ENCODE data around the gene SSMEM1.
"Not testable (repeated sequence)": the region's sequence is repeated elsewhere in the genome, so short reads cannot be mapped to it uniquely, and the experiment has no call there.

The SSMEM1 gene

DNA sequence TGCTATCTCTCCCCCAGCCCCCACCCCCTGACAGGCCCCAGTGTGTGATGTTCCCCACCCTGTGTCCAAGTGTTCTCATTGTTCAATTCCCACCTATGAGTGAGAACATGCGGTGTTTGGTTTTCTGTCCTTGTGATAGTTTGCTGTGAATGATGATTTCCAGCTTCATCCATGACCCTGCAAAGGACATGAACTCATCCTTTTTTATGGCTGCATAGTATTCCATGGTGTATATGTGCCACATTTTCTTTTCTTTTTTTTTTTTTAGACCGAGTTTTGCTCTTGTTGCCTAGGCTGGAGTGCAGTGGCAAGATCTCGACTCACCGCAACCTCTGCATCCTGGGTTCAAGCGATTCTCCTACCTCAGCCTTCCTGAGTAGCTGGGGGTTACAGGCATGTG, 41.2 kb downstream of the SSMEM1 start:
- not testable (repeated sequence) for H3K4me1 ChIP-seq (ENCODE audit: control insufficient read depth, insufficient read depth, low read length); H3K36me3 ChIP-seq (ENCODE audit: control insufficient read depth in 2 of 2, insufficient read depth in 2 of 2, low read length in 2 of 2); H3K4me3 ChIP-seq (ENCODE audit: low read length in 2 of 2); H3K9me3 ChIP-seq (ENCODE audit: control insufficient read depth in 2 of 2, low read length in 2 of 2); H3K27ac ChIP-seq (ENCODE audit: low read length); H3K27me3 ChIP-seq (ENCODE audit: control insufficient read depth in 1 of 2, insufficient read depth in 2 of 2, low read length in 2 of 2); H3K9ac ChIP-seq (ENCODE audit: low read length in 2 of 2)

DNA sequence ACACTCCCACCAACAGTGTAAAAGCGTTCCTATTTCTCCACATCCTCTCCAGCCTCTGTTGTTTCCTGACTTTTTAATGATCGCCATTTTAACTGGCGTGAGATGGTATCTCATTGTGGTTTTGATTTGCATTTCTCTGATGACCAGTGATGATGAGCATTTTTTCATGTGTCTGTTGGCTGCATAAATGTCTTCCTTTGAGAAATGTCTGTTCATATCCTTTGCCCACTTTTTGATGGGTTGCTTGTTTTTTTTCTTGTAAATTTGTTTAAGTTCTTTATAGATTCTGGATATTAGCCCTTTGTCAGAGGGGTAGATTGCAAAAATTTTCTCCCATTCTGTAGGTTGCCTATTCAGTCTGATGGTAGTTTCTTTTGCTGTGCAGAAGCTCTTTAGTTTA, 42.0 kb downstream of the SSMEM1 start:
- not testable (repeated sequence) for H3K9ac ChIP-seq (ENCODE audit: low read length in 2 of 2); H3K9me3 ChIP-seq (ENCODE audit: control insufficient read depth in 2 of 2, low read length in 2 of 2); H3K27me3 ChIP-seq (ENCODE audit: control insufficient read depth in 1 of 2, insufficient read depth in 2 of 2, low read length in 2 of 2); H3K4me3 ChIP-seq (ENCODE audit: low read length in 2 of 2); H3K4me1 ChIP-seq (ENCODE audit: control insufficient read depth, insufficient read depth, low read length); H3K27ac ChIP-seq (ENCODE audit: low read length); H3K36me3 ChIP-seq (ENCODE audit: control insufficient read depth in 2 of 2, insufficient read depth in 2 of 2, low read length in 2 of 2)

DNA sequence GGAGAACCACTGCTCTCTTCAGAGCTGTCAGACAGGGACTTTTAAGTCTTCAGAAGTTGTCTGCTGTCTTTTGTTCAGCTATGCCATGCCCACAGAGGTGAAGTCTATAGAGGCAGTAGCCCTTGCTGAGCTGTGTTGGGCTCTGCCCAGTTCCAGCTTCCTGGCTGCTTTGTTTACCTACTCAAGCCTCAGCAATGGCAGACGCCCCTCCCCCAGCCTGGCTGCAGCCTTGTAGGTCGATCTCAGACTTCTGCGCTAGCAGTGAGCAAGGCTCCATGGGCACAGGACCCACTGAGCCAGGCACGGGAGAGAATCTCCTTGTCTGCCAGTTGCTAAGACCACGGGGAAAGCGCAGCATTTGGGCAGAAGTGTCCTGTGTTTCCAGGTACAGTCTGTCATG, 46.9 kb downstream of the SSMEM1 start:
- H3K9me3 ChIP-seq (ENCODE audit: control insufficient read depth in 2 of 2, low read length in 2 of 2), result peaks cover 5% of the 10 kb centered on the region in 2 donors
- no peak overlapping the region for H3K4me3 ChIP-seq (ENCODE audit: low read length in 2 of 2)
- no peaks in the 10 kb centered on the region for H3K27me3 ChIP-seq (ENCODE audit: control insufficient read depth in 1 of 2, insufficient read depth in 2 of 2, low read length in 2 of 2)
- H3K9ac ChIP-seq (ENCODE audit: low read length in 2 of 2), result no peak overlapping the region
- H3K4me1 ChIP-seq (ENCODE audit: control insufficient read depth, insufficient read depth, low read length), result no peaks in the 10 kb centered on the region
- H3K36me3 ChIP-seq (ENCODE audit: control insufficient read depth in 2 of 2, insufficient read depth in 2 of 2, low read length in 2 of 2), result no peaks in the 10 kb centered on the region
- no peak overlapping the region for H3K27ac ChIP-seq (ENCODE audit: low read length)

DNA sequence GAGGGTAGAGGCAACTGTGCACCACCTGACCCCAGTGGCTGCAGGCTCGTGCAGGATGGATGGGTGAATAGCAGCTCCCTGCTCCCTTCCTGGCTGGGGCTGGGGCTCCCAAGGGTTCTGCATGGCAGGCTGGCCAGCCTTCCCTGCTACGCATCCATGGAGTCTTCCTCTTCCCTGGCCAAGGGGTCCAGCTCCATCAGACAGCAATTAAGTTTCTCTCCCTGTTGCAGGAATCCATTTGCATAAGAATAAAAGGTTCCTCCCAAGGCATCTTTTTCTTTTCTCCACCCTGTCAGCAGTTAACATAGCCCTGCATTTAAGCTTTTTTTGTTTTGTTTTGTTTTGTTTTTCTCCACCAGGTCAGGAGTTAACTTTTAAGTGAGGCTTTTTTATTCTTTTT, 49.0 kb downstream of the SSMEM1 start:
- Histone ChIP-seq H3K36me3 (ENCODE audit: control insufficient read depth in 2 of 2, insufficient read depth in 2 of 2, low read length in 2 of 2) (no peaks in the 10 kb centered on the region), H3K4me1 (ENCODE audit: control insufficient read depth, insufficient read depth, low read length) (no peaks in the 10 kb centered on the region), H3K4me3 (ENCODE audit: low read length in 2 of 2) (no peak overlapping the region), H3K27ac (ENCODE audit: low read length) (no peak overlapping the region), H3K9me3 (ENCODE audit: control insufficient read depth in 2 of 2, low read length in 2 of 2) (peaks cover 5% of the 10 kb centered on the region in 2 donors), H3K27me3 (ENCODE audit: control insufficient read depth in 1 of 2, insufficient read depth in 2 of 2, low read length in 2 of 2) (no peaks in the 10 kb centered on the region), H3K9ac (ENCODE audit: low read length in 2 of 2) (no peak overlapping the region)

DNA sequence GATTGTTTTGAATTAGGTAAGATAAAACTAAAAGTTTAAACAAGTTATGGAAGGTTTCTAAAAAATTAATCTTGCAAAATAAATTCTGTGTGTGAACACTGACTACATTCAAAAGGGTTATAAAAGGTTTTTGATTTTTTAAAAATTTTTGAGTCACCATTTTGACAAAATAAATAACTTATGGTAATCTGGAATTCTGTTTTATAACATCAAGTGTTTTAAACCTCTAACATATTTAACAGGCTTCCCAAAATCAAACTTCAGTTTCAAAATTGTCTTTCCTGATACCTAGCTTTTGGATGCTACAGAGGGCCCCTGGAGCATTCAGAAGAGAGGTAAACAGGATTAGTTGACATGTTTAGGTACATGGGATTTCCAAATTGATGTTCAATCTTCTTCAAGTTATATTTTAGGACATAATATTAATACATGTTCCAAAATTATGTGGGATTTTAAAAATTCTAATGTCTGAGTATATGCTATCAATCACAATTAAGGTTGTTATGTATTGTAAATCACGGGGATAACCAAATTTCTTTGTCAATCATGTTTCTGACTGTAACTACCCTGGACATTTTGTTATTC, 50.9 kb downstream of the SSMEM1 start:
- Histone ChIP-seq H3K36me3 (ENCODE audit: control insufficient read depth in 2 of 2, insufficient read depth in 2 of 2, low read length in 2 of 2) (no peaks in the 10 kb centered on the region), H3K9ac (ENCODE audit: low read length in 2 of 2) (no peak overlapping the region), H3K9me3 (ENCODE audit: control insufficient read depth in 2 of 2, low read length in 2 of 2) (peaks cover 5% of the 10 kb centered on the region in 2 donors), H3K4me3 (ENCODE audit: low read length in 2 of 2) (no peak overlapping the region), H3K27ac (ENCODE audit: low read length) (no peak overlapping the region), H3K4me1 (ENCODE audit: control insufficient read depth, insufficient read depth, low read length) (no peaks in the 10 kb centered on the region), H3K27me3 (ENCODE audit: control insufficient read depth in 1 of 2, insufficient read depth in 2 of 2, low read length in 2 of 2) (no peaks in the 10 kb centered on the region)

DNA sequence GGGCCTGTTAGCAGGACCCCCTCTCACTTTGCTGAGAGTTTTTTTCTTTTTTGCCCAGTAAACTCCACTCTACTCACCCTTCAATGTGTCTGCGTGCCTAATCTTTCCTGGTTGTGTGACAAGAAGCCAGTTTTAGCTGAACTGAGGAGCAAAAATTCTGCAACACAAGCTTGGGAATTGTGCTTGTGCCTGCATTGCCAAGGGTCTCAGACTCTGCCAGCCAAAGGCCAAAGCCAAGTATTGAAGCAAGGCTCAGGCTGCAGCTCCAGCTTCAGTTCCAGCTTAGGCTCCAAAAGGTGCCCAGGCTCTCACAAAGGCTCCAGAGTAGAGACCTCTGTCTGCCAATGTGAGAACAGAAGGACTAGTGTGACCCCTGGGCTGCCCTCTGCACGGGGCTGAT, 54.8 kb downstream of the SSMEM1 start:
- Histone ChIP-seq H3K27me3 (ENCODE audit: control insufficient read depth in 1 of 2, insufficient read depth in 2 of 2, low read length in 2 of 2) (no peaks in the 10 kb centered on the region), H3K4me1 (ENCODE audit: control insufficient read depth, insufficient read depth, low read length) (no peaks in the 10 kb centered on the region), H3K27ac (ENCODE audit: low read length) (no peak overlapping the region), H3K9ac (ENCODE audit: low read length in 2 of 2) (no peak overlapping the region), H3K36me3 (ENCODE audit: control insufficient read depth in 2 of 2, insufficient read depth in 2 of 2, low read length in 2 of 2) (no peaks in the 10 kb centered on the region), H3K4me3 (ENCODE audit: low read length in 2 of 2) (no peak overlapping the region), H3K9me3 (ENCODE audit: control insufficient read depth in 2 of 2, low read length in 2 of 2) (peaks cover 0 to 5% of the 10 kb centered on the region in 2 donors)

DNA sequence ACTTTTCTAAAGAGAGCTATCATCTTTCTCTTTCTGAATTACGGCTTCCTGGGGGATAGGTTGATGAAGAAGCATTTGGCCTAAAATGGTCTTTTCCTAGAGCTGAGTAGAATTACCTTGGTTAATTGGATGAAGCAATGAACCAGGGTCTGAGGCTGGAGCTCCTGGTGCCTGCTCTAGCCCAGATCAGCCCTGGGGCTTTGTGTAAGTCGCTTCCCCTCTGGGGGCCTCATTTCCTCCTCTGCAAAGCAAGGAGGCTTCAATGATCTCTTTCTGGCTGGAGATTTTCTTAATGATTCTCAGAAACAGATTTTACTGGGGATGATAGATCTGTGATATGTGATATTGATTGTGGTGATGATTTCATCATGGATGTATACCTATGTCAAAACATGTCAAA, 55.5 kb downstream of the SSMEM1 start:
- no peaks in the 10 kb centered on the region for H3K36me3 ChIP-seq (ENCODE audit: control insufficient read depth in 2 of 2, insufficient read depth in 2 of 2, low read length in 2 of 2)
- H3K9ac ChIP-seq (ENCODE audit: low read length in 2 of 2), result no peak overlapping the region
- no peak overlapping the region for H3K4me3 ChIP-seq (ENCODE audit: low read length in 2 of 2)
- H3K27ac ChIP-seq (ENCODE audit: low read length), result no peak overlapping the region
- H3K27me3 ChIP-seq (ENCODE audit: control insufficient read depth in 1 of 2, insufficient read depth in 2 of 2, low read length in 2 of 2), result no peaks in the 10 kb centered on the region
- H3K4me1 ChIP-seq (ENCODE audit: control insufficient read depth, insufficient read depth, low read length), result no peaks in the 10 kb centered on the region
- peaks cover 0 to 5% of the 10 kb centered on the region in 2 donors for H3K9me3 ChIP-seq (ENCODE audit: control insufficient read depth in 2 of 2, low read length in 2 of 2)
